Stimulated activated CD8-positive, alpha-beta memory T cell treated with anti-CD3 and anti-CD28 coated beads, Interleukin-4, amount 100 ng/mL, for 48 hours (primary cell): ENCODE measurements around the gene BDP1.
"Not testable (repeated sequence)": the region's sequence is repeated elsewhere in the genome, so short reads cannot be mapped to it uniquely, and the experiment has no call there.

Experiments
- DNase-seq: peaks from one replicate; pipeline ENCODE4 v3.0.0-alpha.2; 2020

BDP1 gene

GRCh38 chr5:71455427-71456361, at the start of gene BDP1:
BDP1 (plus strand) TSS chr5:71455651; CDS start chr5:71455878, 227 bp downstream.
- DNase-seq = peak; percentile 99

GRCh38 chr5:71410088-71410487, 45.4 kb upstream of the BDP1 start:
- DNase-seq = not testable (repeated sequence)

DNA sequence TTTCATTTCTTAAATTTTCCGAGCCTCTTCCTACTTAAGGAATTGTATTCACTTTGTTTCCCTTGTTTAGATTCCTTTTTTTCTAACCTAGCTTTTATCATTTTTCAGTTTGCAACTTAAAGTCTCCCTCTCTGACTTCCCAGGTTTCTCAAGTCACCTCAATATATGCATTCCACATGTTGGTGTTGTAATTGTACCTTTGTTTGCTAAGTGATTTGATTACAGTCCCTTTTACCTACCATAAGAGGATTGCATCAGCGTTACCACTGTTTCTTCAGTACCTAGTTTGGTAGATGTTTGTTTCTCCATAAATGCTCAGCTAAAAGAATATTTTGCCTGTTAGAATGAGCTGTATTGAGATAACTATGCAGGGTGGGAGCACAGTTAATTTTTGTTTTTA, 39.8 kb upstream of the BDP1 start:
- DNase-seq = not testable (repeated sequence)

GRCh38 chr5:71418026-71418425, 37.4 kb upstream of the BDP1 start:
- not testable (repeated sequence) for DNase-seq

- DNase-seq = not testable (repeated sequence)
Measured at GRCh38 chr5:71421278-71421677, 34.2 kb upstream of the BDP1 start.

- not testable (repeated sequence) for DNase-seq
Measured at GRCh38 chr5:71423896-71424295, 31.6 kb upstream of the BDP1 start.

- DNase-seq = not testable (repeated sequence)
Measured at GRCh38 chr5:71426686-71427474, 28.6 kb upstream of the BDP1 start.

DNA sequence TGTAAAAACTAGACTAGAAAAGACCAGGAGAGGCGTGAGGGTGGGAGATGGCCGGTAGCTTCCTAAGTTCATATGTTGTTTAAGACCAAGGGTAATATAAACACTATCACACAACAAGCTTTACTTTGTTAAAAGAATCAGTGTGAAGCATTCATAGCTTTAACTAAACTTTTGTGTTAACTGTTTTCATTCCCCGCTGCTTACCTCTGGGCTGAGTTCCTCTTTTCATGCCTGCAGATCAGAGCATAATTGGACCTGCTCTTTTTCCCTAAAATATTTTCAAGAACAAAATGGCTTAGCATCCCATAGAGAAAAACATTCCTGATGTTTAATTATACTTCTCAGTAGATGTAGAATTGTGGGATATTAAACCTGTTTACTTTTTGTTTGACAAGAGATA, 23.0 kb upstream of the BDP1 start:
- not testable (repeated sequence) for DNase-seq

DNA sequence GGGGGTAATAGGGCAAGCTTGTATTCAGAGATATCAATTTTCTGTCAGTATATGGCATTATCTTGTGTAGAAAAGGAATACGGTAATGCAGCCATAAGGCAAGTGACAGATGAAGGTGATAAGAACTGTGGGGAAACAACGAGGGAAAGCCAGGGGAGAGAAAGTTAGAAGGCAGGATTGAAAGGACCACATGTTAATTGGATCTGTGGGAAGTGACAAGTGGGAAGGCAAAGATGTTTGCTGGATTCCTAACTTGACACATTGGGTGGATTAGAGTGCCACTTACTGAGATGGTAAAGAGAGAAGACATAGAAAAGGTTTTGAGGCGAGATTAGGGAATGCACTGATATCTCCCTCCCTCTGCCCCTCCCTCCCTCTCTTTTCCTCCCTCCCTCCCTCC, 20.6 kb upstream of the BDP1 start:
- DNase-seq = not testable (repeated sequence)

DNA sequence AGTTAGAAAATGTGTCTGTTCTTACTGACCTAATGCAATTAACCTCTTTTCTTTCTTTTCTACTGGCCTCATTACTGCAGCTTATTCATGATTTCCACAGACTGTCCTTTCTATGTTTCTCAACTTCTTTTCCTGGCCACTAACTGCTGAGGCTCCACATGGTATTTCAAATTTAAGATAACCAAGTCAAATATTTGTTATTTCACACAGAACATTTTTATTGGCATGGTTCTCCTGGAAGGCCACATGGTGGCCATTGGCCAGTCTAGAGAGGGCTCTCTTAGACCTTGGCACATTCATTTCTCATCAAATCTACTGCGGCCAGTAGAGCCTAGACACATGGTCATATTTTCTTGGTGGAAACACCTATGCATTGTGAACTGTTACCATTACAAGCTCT, 13.9 kb upstream of the BDP1 start:
- not testable (repeated sequence) for DNase-seq

DNA sequence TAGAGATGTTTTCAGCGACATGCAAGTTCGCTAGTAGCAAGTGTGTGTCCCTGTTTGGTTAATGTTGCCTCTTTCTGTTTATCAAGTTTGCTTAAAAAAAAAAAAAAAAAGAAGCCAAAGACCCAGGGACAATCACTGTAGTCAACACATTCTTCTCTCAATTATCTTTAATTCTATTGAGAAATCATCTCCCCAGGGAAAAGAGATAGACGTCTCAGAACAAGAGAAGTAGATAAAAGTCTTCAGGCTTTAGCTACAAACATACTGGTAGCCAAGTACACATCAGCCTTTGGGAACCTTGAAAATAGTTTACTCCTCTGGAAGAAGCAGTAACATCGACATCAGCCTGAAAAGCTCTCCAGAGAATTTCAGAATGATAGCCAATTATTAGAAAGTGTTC, 11.6 kb upstream of the BDP1 start:
- DNase-seq = not testable (repeated sequence)

DNA sequence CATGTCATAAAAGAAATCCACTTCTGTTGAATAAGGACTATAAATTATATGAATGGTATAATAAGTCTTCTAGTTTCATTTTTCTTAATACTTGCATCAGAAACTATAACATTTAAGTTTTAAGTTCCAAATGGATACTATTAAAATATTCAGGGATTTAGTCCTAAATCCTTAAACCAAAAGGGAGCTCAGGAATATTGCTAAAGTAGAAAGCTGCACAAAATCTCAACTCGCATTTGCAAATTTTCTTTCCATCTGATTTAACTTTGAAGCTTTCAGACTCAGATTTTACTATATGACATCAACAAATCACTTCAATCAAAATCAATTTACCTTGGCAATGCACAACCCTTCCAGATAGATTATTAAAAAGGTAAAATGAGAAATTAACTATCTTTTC, 10.4 kb upstream of the BDP1 start:
- DNase-seq = not testable (repeated sequence)

- not testable (repeated sequence) for DNase-seq
Measured at GRCh38 chr5:71445523-71446152, 9.8 kb upstream of the BDP1 start.

DNA sequence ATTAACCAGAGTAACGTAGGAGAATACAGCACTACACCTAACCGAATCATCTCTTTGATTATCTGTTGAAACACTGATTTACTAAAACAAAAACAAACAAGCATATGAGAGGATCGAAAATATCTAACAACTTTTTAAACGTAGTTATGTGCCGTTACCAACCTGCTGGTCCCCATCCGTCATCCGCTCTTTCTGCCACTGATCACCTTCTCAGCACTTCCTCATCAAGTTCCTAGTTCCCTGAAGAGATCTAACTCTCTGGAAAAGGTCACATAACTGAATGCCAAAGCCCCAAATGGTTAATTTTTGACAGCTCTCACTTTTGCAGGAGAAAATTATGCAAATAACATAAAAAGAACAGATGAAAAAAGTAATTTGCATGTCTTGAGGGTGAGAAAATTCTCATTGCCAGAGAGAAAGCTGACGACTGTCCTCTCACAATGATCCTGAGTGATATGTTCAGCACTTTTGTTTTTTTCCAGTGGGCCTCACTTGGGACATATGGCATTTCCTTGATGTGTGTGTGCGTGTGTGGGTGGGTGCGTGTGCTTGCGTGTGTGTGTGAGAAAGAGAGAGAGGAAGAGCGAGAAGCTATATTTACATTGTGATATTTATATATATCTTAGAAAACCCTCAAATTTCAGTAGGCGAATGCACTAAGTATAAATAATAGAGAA, 8.8 kb upstream of the BDP1 start:
- DNase-seq = not testable (repeated sequence)

DNA sequence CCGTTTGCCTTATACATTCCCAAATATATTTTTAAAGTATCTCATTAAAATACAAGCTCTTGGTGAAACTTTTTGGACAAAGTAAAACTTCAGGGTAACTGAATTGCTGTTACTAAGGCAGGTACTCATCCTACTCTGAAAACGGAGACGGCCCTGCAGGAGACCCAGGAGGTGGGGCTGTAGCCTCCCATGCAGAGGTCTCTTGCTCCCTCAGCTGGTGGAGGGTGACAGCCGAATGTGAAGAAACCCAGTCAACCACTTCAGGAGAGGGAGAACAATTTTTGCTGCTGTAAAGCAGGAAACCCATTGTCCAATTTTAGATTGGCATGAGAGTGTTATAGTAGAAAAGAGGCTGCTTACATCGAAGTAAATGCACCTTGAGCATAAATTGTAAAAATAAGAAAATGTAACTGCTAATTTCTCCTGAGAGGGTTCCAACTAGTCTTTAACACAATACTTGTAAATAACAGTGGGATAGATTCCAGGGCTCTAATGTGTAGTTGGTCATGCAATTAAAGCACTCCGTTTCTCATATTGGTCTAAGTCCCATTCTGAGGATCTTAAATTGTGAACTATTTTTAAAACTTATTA, 8.1 kb upstream of the BDP1 start:
- peak; percentile 52 for DNase-seq

DNA sequence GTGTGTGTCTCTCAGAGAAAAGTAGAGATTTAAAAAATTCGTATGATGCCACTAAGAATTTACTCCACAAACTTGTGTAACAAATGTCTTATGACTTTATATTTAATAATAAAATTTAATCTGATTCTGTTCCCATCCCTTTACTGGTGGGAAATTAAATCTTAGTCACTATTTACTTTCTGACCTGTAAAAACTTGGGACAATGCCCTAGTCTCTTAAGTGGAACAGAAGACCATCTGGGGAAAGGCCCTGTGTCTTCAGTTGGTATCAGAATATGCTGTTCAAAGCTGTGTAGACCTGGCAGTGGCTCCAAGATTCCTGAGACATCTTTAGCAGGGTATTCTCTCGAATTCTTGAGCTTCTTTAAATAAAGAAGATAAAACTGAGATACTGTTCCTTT, 2.6 kb upstream of the BDP1 start:
- no peak for DNase-seq

GRCh38 chr5:71454913-71455312, 538 bp upstream of the BDP1 start:
- DNase-seq = no peak

- no peak for DNase-seq
Measured at GRCh38 chr5:71456362-71456743, 902 bp downstream of the BDP1 start.

GRCh38 chr5:71457106-71457505, 1.7 kb downstream of the BDP1 start:
- no peak for DNase-seq

GRCh38 chr5:71460693-71461092, 5.2 kb downstream of the BDP1 start:
- no peak for DNase-seq

- DNase-seq = no peak
Measured at GRCh38 chr5:71461360-71461759, 5.9 kb downstream of the BDP1 start.

DNA sequence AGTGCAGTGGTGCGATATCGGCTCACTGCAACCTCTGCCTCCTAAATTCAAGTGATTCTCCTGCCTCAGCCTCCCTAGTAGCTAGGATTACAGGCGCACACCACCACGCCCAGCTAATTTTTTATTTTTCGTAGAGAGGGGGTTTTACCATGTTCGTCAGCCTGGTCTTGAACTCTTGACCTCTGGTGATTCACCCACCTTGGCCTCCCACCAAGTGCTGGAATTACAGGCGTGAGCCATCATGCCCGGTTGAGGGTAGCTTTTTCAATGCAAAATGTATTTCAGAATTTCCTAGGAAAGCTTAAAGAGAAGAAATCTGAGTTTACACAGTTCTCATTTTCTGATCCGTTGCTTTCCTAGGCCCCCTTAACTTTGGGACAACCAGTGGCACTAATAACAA, 15.7 kb downstream of the BDP1 start:
- no peak for DNase-seq
